ENCODE results near the gene TTC23L.
"Not testable (repeated sequence)": the region's sequence is repeated elsewhere in the genome, so short reads cannot be mapped to it uniquely, and the experiment has no call there.

Gene TTC23L

GRCh38 chr5:34916518-34916917 is 77.6 kb downstream of the TTC23L start:
- Histone ChIP-seq H3K27me3 (ENCODE audit: control insufficient read depth, insufficient read depth, low read length) (no peaks in the 10 kb centered on the region), H3K9me3 (ENCODE audit: control insufficient read depth, low read length) (no peaks in the 10 kb centered on the region), H3K4me1 (peaks cover 8% of the 10 kb centered on the region), H2AFZ (no peak overlapping the region), H3K4me3 (ENCODE audit: low read depth, low read length) (peak overlapping the region; percentile 94), H3K27ac (no peak overlapping the region), H3K4me2 (ENCODE audit: low read length) (peak overlapping the region; percentile 91), H3K9ac (no peak overlapping the region), H3K79me2 (peaks cover 16% of the 10 kb centered on the region), H3K36me3 (ENCODE audit: control insufficient read depth, insufficient read depth, low read length) (no peaks in the 10 kb centered on the region)
- no peak for TF ChIP-seq CTCF (IDR thresholded peaks at IDR 0.05)

GRCh38 chr5:34918025-34918424 is 79.1 kb downstream of the TTC23L start:
- H3K27me3 ChIP-seq (ENCODE audit: control insufficient read depth, insufficient read depth, low read length), result no peaks in the 10 kb centered on the region
- no peaks in the 10 kb centered on the region for H3K36me3 ChIP-seq (ENCODE audit: control insufficient read depth, insufficient read depth, low read length)
- H3K27ac ChIP-seq, result no peak overlapping the region
- no peaks in the 10 kb centered on the region for H3K9me3 ChIP-seq (ENCODE audit: control insufficient read depth, low read length)
- no peak overlapping the region for H3K9ac ChIP-seq
- H3K4me3 ChIP-seq (ENCODE audit: low read depth, low read length), result no peak overlapping the region
- TF ChIP-seq CTCF (IDR thresholded peaks at IDR 0.05), result no peak
- no peak overlapping the region for H2AFZ ChIP-seq
- H3K4me1 ChIP-seq, result peaks cover 8% of the 10 kb centered on the region
- no peak overlapping the region for H3K4me2 ChIP-seq (ENCODE audit: low read length)
- peaks cover 16% of the 10 kb centered on the region for H3K79me2 ChIP-seq

DNA sequence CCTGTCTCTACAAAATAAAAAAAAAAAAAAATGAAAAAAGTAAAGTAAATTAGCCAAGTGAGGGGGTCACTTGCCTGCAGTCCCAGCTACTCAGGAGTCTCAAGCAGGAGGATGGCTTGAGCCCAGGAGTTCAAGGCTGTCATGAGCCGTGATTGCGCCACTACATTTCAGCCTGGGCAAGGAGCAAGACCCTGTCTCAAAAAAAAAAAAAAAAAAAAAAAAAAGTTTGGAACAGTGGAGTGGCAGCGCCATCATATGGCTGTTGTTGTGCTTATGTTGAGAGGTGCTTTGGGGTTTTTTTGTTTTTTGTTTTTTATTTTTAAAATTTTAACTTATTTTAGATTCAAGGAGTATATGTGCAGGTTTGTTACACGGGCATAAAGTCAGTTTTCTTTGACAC is 80.1 kb downstream of the TTC23L start:
- peaks cover 8% of the 10 kb centered on the region for H3K4me1 ChIP-seq
- H2AFZ ChIP-seq, result no peak overlapping the region
- no peaks in the 10 kb centered on the region for H3K36me3 ChIP-seq (ENCODE audit: control insufficient read depth, insufficient read depth, low read length)

GRCh38 chr5:34923256-34923655 is 84.3 kb downstream of the TTC23L start:
- H3K4me2 ChIP-seq (ENCODE audit: low read length); H3K27me3 ChIP-seq (ENCODE audit: control insufficient read depth, insufficient read depth, low read length); H3K4me3 ChIP-seq (ENCODE audit: low read depth, low read length); H3K9ac ChIP-seq; H2AFZ ChIP-seq; H3K36me3 ChIP-seq (ENCODE audit: control insufficient read depth, insufficient read depth, low read length); H3K9me3 ChIP-seq (ENCODE audit: control insufficient read depth, low read length); H3K4me1 ChIP-seq; H3K79me2 ChIP-seq; H3K27ac ChIP-seq: not testable (repeated sequence)

More for the DNA sequence above, 80.1 kb downstream of the TTC23L start:
- no peak overlapping the region for H3K9ac ChIP-seq
- TF ChIP-seq CTCF (IDR thresholded peaks at IDR 0.05), result no peak
- H3K27me3 ChIP-seq (ENCODE audit: control insufficient read depth, insufficient read depth, low read length), result no peaks in the 10 kb centered on the region
- H3K4me3 ChIP-seq (ENCODE audit: low read depth, low read length), result no peak overlapping the region
- no peaks in the 10 kb centered on the region for H3K9me3 ChIP-seq (ENCODE audit: control insufficient read depth, low read length)
- H3K27ac ChIP-seq, result no peak overlapping the region
- no peak overlapping the region for H3K4me2 ChIP-seq (ENCODE audit: low read length)
- peaks cover 16% of the 10 kb centered on the region for H3K79me2 ChIP-seq

DNA sequence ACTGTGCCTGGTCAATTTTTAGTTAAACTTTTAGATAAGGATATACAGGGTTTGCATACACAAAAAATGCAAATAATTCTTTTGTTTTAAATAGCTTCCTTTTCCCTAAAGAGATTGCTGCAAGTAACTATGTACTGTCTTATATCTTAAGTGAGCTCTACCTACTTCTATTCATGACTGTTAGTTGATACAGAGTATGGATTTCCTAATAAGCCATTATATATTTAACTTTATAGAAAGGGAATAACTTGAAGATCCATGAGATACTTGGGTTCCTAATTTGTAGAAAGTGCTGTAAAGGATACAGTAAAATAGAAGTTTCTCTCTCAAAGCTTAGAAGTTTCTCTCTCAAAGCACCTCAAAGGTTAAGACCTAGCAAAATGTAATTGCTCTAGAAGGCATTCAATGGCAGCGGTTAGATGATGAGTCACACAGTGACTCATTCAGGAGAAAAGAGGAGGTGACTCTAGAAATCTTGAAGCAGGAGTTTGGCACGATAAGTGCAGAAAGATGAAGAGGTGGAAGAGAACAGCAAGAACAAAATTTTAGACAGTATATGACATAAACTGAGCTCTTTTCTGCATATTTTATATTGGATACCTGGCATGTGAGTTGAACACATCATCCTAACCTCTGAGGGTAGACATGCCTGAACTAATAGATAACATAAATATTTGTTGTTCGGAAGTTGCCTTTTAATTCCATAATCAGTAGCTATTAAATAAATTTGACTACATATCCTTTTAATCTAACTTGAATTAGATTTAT is 84.9 kb downstream of the TTC23L start:
- TF ChIP-seq CTCF (IDR thresholded peaks at IDR 0.05), result no peak
- Histone ChIP-seq H3K4me2 (ENCODE audit: low read length) (no peak overlapping the region), H3K27ac (no peak overlapping the region), H3K9ac (no peak overlapping the region), H2AFZ (no peak overlapping the region), H3K27me3 (ENCODE audit: control insufficient read depth, insufficient read depth, low read length) (no peaks in the 10 kb centered on the region), H3K4me1 (no peaks in the 10 kb centered on the region), H3K4me3 (ENCODE audit: low read depth, low read length) (no peak overlapping the region), H3K9me3 (ENCODE audit: control insufficient read depth, low read length) (no peaks in the 10 kb centered on the region), H3K36me3 (ENCODE audit: control insufficient read depth, insufficient read depth, low read length) (no peaks in the 10 kb centered on the region), H3K79me2 (peaks cover 2% of the 10 kb centered on the region)
